Testis (tissue), 2 donors: Measurements from ENCODE around the gene RGS13.

Experiments used
- CTCF ChIP-seq, 3 experiments: fragments of 450-650 bp in 2 of 3; fragments of 200-600 bp in 1 of 3; sonication (generic) in 1 of 3; IDR thresholded peaks; one replicate each; pipeline ENCODE4 v1.5.1; 2016 to 2019; ENCODE audit warnings: antibody characterized with exemption in 3 of 3, mild to moderate bottlenecking in 2 of 3, moderate library complexity in 1 of 3
- POLR2A ChIP-seq: fragments of 450-650 bp; IDR thresholded peaks from one replicate; pipeline ENCODE4 v1.6.1; 2017; ENCODE audit warnings: antibody characterized with exemption, mild to moderate bottlenecking, moderate library complexity

GRCh38 chr1:192705510-192705909 lies 69.6 kb downstream of the RGS13 start:
- TF ChIP-seq CTCF (IDR thresholded peaks at IDR 0.05) = no peak
- no peak for TF ChIP-seq POLR2A
